GM18498 (cell line): ENCODE data around the gene ANKRD23.
A peak's percentile ranks its signal among the peaks of the same experiment; 100 is the strongest.
"Not testable (repeated sequence)": the region's sequence is repeated elsewhere in the genome, so short reads cannot be mapped to it uniquely, and the experiment has no call there.

ENCODE experiments used
- ATAC-seq: cut with Tn5 transposase; IDR thresholded peaks from one replicate; pipeline ENCODE4 v1.9.1; 2021; ENCODE audit warnings: mild to moderate bottlenecking, moderate library complexity; ENCODE audit not compliant: unreplicated experiment

The ANKRD23 gene

DNA sequence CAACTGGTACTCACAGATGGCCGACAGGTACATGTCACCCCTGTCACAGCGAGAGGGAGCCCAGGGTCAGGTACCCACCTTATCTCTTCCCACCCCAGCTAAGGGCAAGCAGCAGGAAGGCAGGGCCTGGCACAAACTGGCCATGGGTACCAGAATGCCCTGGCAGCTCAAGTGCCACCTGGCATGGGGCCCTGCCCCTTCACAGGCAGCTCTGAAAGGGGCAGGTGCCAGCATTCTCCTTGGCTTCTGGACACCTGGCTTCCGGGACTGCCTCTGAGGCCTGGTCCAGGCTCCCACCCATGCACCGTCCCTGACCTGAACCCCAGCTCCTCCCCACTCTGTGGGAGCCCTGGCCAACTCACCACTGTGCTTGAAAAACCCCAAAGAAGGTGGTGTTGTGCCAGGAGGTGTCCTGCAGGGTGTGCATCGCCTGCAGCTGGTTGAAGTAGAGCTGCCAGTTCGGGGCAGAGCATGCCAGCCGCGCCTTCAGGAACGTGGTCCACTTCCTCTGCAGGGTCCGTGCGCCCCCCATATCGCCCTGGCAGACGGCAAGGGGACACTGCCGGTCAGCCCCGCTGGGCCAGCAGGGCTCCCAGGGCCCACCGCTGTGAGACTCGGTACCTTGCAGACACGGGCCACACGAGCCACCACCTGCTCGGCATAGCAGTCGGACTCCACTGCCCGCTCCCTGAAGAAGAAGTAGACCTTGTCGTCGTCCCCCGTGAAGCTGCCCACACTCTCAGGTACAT, 20.7 kb upstream of the ANKRD23 start:
- ATAC-seq = no peak

DNA sequence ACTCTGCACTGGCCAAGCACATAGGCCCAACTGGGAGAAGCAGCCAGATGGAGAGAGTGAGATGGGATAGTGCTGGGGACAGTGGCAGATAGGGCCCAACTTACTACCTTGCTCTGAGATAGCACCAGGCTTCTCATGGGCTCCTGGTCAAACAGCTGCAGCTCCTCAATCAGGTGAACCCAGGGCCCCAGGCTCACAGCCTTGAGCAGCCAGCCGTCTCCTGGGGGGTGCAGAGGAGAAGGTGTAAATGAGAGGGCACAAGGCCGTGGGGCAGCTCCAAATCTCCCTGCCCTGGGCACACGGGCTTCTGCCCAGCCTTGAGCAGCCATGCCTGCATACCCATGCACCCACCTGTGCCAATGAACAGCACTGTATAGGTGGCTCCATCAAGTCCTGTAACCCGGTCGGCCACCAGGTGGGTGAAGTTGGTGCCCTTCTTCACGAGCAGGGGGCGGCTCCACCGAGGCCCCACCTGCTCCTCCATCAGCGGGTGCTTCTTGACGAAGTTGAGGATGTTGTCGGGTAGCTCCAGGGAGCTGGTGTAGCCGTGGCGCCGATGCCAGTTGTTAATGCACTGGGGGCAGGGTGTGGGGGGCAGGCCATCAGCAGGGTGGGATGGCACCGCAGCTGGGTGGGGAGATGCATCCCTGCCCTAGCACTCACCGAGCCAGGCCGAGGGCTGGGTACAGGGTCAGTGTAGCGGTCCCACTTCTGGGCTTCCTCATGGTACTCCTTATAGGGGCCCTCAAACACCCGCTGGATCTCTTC, 19.9 kb upstream of the ANKRD23 start:
- ATAC-seq = no peak

GRCh38 chr2:96863056-96863455, 19.2 kb upstream of the ANKRD23 start:
- not testable (repeated sequence) for ATAC-seq

GRCh38 chr2:96861074-96861473, 17.3 kb upstream of the ANKRD23 start:
- no peak for ATAC-seq

- no peak for ATAC-seq
Measured at GRCh38 chr2:96860065-96861029, 16.5 kb upstream of the ANKRD23 start.

DNA sequence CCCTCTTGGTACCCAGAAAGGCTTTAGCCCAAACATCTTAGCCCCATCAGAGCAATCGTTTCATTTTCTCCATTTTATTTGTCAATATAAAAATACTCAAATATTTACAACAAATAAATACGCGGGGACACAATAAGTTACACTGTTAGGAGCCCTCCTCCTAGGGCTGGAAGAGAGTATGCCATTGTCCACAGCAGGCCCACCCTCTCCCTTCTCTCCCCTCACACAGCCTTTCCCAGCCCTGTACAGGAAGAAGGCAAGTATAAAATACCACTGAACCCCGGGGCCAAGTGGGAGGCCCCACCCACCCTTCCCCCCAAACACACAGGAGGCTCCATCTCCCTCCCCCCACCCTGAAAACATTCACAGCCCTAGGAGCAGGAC, 15.9 kb upstream of the ANKRD23 start:
- no peak for ATAC-seq

- ATAC-seq = no peak
Measured at GRCh38 chr2:96859099-96859649, 15.4 kb upstream of the ANKRD23 start.

DNA sequence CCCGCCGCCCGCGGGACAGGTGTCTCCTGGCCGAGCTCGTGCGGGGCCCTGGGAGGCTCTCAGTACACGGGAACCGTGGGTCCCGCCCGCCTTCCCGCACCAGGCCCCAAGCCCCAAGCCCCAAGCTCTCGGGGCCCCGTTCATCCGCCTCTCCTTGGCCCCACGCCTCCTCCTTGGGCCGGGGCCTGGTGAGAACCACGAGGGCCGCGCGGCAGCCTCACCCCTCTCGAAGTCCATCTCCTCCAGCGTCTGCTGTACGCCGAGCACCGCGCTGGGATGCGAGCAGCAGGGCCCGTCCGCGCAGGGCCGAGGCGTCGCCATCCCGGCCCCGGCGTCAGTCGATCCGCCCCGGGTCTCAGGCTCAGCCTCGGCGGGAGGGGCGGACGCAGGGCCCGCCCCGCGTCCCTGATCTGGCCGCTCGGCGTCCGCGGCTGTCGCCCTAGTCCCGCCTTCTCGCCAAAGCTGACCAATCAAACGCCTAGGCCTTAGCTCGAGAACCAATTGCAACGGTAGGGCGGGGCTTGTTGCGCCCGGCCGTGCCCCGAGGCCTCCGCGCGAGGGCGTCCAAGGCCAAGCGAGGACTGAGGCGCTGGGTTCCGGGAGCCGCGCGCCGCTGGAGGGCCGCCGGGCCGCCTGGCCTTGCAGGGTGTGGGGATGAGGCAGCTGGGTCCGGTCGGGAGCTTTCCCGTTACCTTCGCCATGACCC, 14.0 kb upstream of the ANKRD23 start, which contains the start of gene ANKRD39:
TSS of gene ANKRD39 (minus strand) at position 350 of the 706 bp plus-strand sequence. CDS start at position 321, 29 bp downstream.
- peak; percentile 94 for ATAC-seq

GRCh38 chr2:96856776-96857666, 13.2 kb upstream of the ANKRD23 start:
- peak; percentile 18 for ATAC-seq

- no peak for ATAC-seq
Measured at GRCh38 chr2:96853321-96853720, 9.5 kb upstream of the ANKRD23 start.

DNA sequence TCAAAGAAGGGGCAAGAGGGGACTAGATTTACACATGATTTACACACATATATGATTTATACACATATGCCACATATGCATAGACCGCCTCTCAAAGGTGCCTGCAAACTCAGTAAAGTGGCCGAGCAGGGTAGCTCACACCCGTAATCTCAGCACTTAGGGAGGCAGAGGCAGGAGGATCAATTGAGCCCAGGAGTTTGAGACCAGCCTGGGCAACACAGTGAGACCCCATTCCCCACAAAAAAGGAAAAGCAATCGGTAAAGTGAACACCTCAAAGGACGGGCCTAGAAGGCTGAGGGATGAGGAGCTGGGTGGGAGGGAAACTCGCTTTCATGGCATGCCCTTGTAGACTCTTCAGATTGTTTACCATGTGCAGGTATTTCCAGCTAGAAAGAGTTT, 8.8 kb upstream of the ANKRD23 start:
- no peak for ATAC-seq

- ATAC-seq = no peak
Measured at GRCh38 chr2:96848264-96848663, 4.4 kb upstream of the ANKRD23 start.

DNA sequence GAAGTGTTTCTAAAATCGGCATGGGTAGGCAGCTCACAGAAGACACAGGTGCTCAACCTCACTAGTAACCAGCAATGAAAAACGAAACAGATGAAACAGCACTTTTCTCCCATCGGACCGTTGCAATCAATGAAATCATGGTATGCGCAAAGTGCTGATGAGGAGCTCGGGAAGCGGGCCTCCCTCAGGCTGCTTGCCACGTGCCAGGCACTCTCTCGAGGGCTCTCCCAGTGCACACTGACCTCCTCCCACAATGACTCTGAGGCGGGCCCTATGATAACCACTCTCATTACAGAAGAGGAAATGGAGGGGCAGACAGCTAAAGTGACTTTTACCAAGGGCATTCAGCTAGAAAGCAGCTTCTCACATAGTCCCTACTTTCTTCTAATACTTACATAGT, 3.8 kb upstream of the ANKRD23 start:
- no peak for ATAC-seq

GRCh38 chr2:96846825-96847224, 3.0 kb upstream of the ANKRD23 start:
- no peak for ATAC-seq

GRCh38 chr2:96844405-96844808, 586 bp upstream of the ANKRD23 start:
- no peak for ATAC-seq

DNA sequence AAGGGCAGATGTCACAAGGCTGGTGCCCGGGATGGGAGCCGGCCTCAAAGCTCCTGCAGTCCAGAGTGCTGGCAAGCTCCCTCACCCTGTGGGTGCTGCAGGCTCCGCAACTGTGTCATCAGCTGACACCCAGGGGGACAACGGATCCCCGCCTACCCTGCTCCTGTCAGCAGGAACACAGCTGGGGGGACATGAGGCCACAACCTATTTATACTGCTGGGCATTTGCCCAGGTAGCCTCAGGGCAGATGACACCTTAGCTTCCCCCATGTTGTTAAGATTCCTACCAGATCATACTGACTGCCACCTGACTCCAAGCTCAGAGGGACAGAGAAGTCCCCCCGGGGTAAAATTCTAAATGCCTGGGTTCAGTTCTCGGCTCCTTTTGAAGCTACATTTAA, 1.2 kb downstream of the ANKRD23 start:
- no peak for ATAC-seq

- no peak for ATAC-seq
Measured at GRCh38 chr2:96841701-96842495, 1.9 kb downstream of the ANKRD23 start.
